Neuronal stem cell (in vitro differentiated cells): ENCODE measurements around the gene MMADHC.

Experiments used
- DNase-seq: peaks from one replicate; pipeline ENCODE4 v3.0.0-alpha.2; 2013; ENCODE audit warnings: low spot score
- H2AFZ ChIP-seq: one replicate; pipeline ENCODE4 v1.6.1; 2013; ENCODE audit warnings: mild to moderate bottlenecking, low read length, inconsistent platforms
- H2AK5ac ChIP-seq: 2 replicates; pipeline ENCODE4 v1.6.1; 2013; ENCODE audit warnings: low read depth, mild to moderate bottlenecking, inconsistent platforms, low read length, moderate library complexity, mixed read lengths
- H2BK120ac ChIP-seq: 2 replicates; pipeline ENCODE4 v1.6.1; 2013; ENCODE audit warnings: low read depth, mild to moderate bottlenecking, inconsistent platforms, low read length, moderate library complexity, mixed read lengths
- H2BK12ac ChIP-seq: one replicate; pipeline ENCODE4 v1.6.1; 2013; ENCODE audit warnings: low read length, inconsistent platforms
- H2BK15ac ChIP-seq: 2 replicates; pipeline ENCODE4 v1.6.1; 2013; ENCODE audit warnings: mild to moderate bottlenecking, low read length, inconsistent platforms, mixed read lengths
- H2BK5ac ChIP-seq: one replicate; pipeline ENCODE4 v1.6.1; 2013; ENCODE audit warnings: inconsistent platforms, mild to moderate bottlenecking, low read length, moderate library complexity
- H3K14ac ChIP-seq: one replicate; pipeline ENCODE4 v1.6.1; 2013; ENCODE audit warnings: low read length, inconsistent platforms
- H3K18ac ChIP-seq: 2 replicates; pipeline ENCODE4 v1.6.1; 2013; ENCODE audit warnings: low read length, inconsistent platforms
- H3K23ac ChIP-seq: 2 replicates; pipeline ENCODE4 v1.6.1; 2013; ENCODE audit warnings: low read depth, mild to moderate bottlenecking, mixed read lengths, low read length, inconsistent platforms; ENCODE audit not compliant: poor library complexity
- H3K27ac ChIP-seq: replicated peaks from 3 replicates; pipeline ENCODE4 v1.5.1; 2013; ENCODE audit warnings: low read length, inconsistent platforms
- H3K27me3 ChIP-seq, 3 experiments: 2 replicates each; pipeline ENCODE4 v1.6.1; 2013; ENCODE audit warnings: low read length in 3 of 3, mild to moderate bottlenecking in 2 of 3, inconsistent platforms in 1 of 3, low read depth in 1 of 3, mixed read lengths in 1 of 3, moderate library complexity in 1 of 3; ENCODE audit not compliant: control insufficient read depth in 3 of 3, insufficient read depth in 3 of 3
- H3K36me3 ChIP-seq, 2 donors: replicated peaks in 1 of 2; 2 replicates each; pipeline ENCODE4 v1.6.1; 2013; ENCODE audit warnings: low read length in 2 of 2; ENCODE audit not compliant: control insufficient read depth in 2 of 2, insufficient read depth in 2 of 2
- H3K4ac ChIP-seq: 2 replicates; pipeline ENCODE4 v1.6.1; 2013; ENCODE audit warnings: inconsistent platforms, mild to moderate bottlenecking, low read length, moderate library complexity
- H3K4me1 ChIP-seq, 2 donors: 1 replicate in 1 of 2; 2 replicates in 1 of 2; pipeline ENCODE4 v1.6.1; 2013; ENCODE audit warnings: low read length in 2 of 2, low read depth in 1 of 2; ENCODE audit not compliant: control insufficient read depth in 2 of 2, insufficient read depth in 1 of 2
- H3K4me2 ChIP-seq: one replicate; pipeline ENCODE4 v1.6.1; 2013; ENCODE audit warnings: mild to moderate bottlenecking, low read length, inconsistent platforms; ENCODE audit not compliant: insufficient read depth, poor library complexity, severe bottlenecking
- H3K4me3 ChIP-seq, 2 donors: 2 replicates each; pipeline ENCODE4 v1.5.1; 2013; ENCODE audit warnings: low read length in 2 of 2, mild to moderate bottlenecking in 2 of 2, inconsistent platforms in 1 of 2, moderate library complexity in 1 of 2
- H3K79me1 ChIP-seq: one replicate; pipeline ENCODE4 v1.6.1; 2013; ENCODE audit warnings: low read depth, mild to moderate bottlenecking, inconsistent platforms, low read length, moderate library complexity
- H3K9ac ChIP-seq: one replicate; pipeline ENCODE4 v1.6.1; 2013; ENCODE audit warnings: mild to moderate bottlenecking, low read depth, low read length, inconsistent platforms; ENCODE audit not compliant: poor library complexity
- H3K9me3 ChIP-seq, 2 donors: replicated peaks in 1 of 2; 2 replicates each; pipeline versions ENCODE3 to v1.6.1; 2013; ENCODE audit warnings: low read length in 2 of 2, mild to moderate bottlenecking in 2 of 2, inconsistent platforms in 1 of 2, low read depth in 1 of 2, mixed read lengths in 1 of 2, moderate library complexity in 1 of 2; ENCODE audit not compliant: control insufficient read depth in 2 of 2, insufficient read depth in 1 of 2
- H4K8ac ChIP-seq: one replicate; pipeline ENCODE4 v1.6.1; 2013; ENCODE audit warnings: low read depth, mild to moderate bottlenecking, inconsistent platforms, low read length, moderate library complexity
- H4K91ac ChIP-seq: one replicate; pipeline ENCODE4 v1.6.1; 2013; ENCODE audit warnings: low read length, low read depth, mild to moderate bottlenecking, inconsistent platforms; ENCODE audit not compliant: poor library complexity
- WGBS, 2 donors: extraction: QIAGEN DNeasy Blood & Tissue Kit; methylation state at CpG; one replicate each; pipeline ENCODE4 v1.1.7; 2013; ENCODE audit warnings: missing lambda C conversion rate in 2 of 2, mixed read lengths in 1 of 2; ENCODE audit not compliant: insufficient read length in 2 of 2, insufficient replicate concordance in 1 of 2; ENCODE audit errors: extremely low coverage in 2 of 2; 5-methylcytosine and 5-hydroxymethylcytosine counted together

MMADHC gene

GRCh38 chr2:149585166-149585885, 2.2 kb downstream of the MMADHC start:
- Histone ChIP-seq H3K9me3 (no peaks in the 10 kb centered on the region), H3K4me1 (peaks cover 3 to 6% of the 10 kb centered on the region in 2 donors), H3K4me3 (peak overlapping the region in 1 of 2 donors; percentile 88), H3K4me2 (no peak overlapping the region), H3K14ac (no peak overlapping the region), H2AK5ac (no peak overlapping the region), H3K79me1 (peaks cover 2% of the 10 kb centered on the region), H2BK12ac (no peak overlapping the region), H3K27ac (no peak overlapping the region), H4K8ac (no peak overlapping the region), H3K23ac (no peak overlapping the region), H3K18ac (no peak overlapping the region), H3K36me3 (peaks cover 2 to 55% of the 10 kb centered on the region in 2 donors), H3K4ac (no peak overlapping the region), H2BK120ac (no peak overlapping the region), H4K91ac (no peak overlapping the region), H2AFZ (no peak overlapping the region), H2BK5ac (no peak overlapping the region), H2BK15ac (no peak overlapping the region), H3K9ac (no peak overlapping the region), H3K27me3 (no peaks in the 10 kb centered on the region)
- WGBS, 2 donors = 100% methylated on average over 1 of the region's 2 CpGs; no CpG with 5 or more reads in 1 of the 2 donors
- no peak for DNase-seq

- no peak overlapping the region for H3K23ac ChIP-seq
- H2AFZ ChIP-seq = no peak overlapping the region
- no peak overlapping the region for H3K4me2 ChIP-seq
- no peak overlapping the region for H3K4ac ChIP-seq
- H3K14ac ChIP-seq = no peak overlapping the region
- no peak overlapping the region for H4K8ac ChIP-seq
- H2AK5ac ChIP-seq = no peak overlapping the region
- H3K9me3 ChIP-seq = no peaks in the 10 kb centered on the region
- H2BK15ac ChIP-seq = no peak overlapping the region
- no peak overlapping the region for H3K27ac ChIP-seq
- no peak overlapping the region for H2BK120ac ChIP-seq
- H3K18ac ChIP-seq = no peak overlapping the region
- H3K79me1 ChIP-seq = no peaks in the 10 kb centered on the region
- H3K27me3 ChIP-seq = no peaks in the 10 kb centered on the region
- H2BK12ac ChIP-seq = no peak overlapping the region
- peaks cover 0 to 2% of the 10 kb centered on the region in 2 donors for H3K4me1 ChIP-seq
- WGBS, 2 donors = no CpG with 5 or more reads among the region's 7 CpGs
- H2BK5ac ChIP-seq = no peak overlapping the region
- DNase-seq = no peak
- peaks cover 5 to 100% of the 10 kb centered on the region in 2 donors for H3K36me3 ChIP-seq
- peak overlapping the region; percentile 63 for H3K9ac ChIP-seq
- no peak overlapping the region for H4K91ac ChIP-seq
- no peak overlapping the region for H3K4me3 ChIP-seq
These were observed 7.3 kb downstream of the MMADHC start for GRCh38 chr2:149579972-149580882.

GRCh38 chr2:149577269-149577668, 10.3 kb downstream of the MMADHC start:
- Histone ChIP-seq H2BK15ac (no peak overlapping the region), H2AFZ (no peak overlapping the region), H3K9me3 (no peaks in the 10 kb centered on the region), H3K36me3 (peaks cover 7 to 100% of the 10 kb centered on the region in 2 donors), H3K27ac (no peak overlapping the region), H2BK120ac (no peak overlapping the region), H3K9ac (no peak overlapping the region), H3K18ac (no peak overlapping the region), H3K4me2 (no peak overlapping the region), H3K27me3 (no peaks in the 10 kb centered on the region), H3K4me3 (no peak overlapping the region), H3K4ac (no peak overlapping the region), H4K8ac (no peak overlapping the region), H4K91ac (no peak overlapping the region), H3K4me1 (no peaks in the 10 kb centered on the region), H3K79me1 (no peaks in the 10 kb centered on the region), H2BK12ac (no peak overlapping the region), H3K23ac (no peak overlapping the region), H3K14ac (no peak overlapping the region), H2BK5ac (no peak overlapping the region), H2AK5ac (no peak overlapping the region)
- no peak for DNase-seq
- WGBS, 2 donors = no CpG with 5 or more reads among the region's 2 CpGs

DNA sequence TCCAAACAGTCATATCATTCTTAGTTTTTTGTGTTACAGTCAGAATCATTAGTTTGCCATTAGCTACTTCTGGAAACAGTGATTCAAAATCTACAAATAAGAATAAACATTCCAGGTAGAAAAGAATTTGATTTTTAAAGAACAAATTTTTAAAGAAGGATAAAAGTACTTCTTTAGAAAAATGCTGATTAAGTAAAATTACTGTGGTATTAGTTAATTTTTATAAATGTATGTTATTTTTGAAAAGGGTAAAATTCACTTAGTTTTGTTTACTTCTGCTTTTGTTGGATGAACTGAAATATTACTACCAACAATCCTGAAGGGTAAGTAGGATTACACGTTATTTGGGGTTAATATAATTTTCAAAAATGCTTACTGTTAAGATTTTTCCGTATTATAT, 11.8 kb downstream of the MMADHC start:
- H2AK5ac ChIP-seq = no peak overlapping the region
- no peak overlapping the region for H3K18ac ChIP-seq
- no peak overlapping the region for H3K27ac ChIP-seq
- H3K4me2 ChIP-seq = no peak overlapping the region
- H3K4ac ChIP-seq = no peak overlapping the region
- H3K9ac ChIP-seq = no peak overlapping the region
- H3K14ac ChIP-seq = no peak overlapping the region
- H3K4me1 ChIP-seq = no peaks in the 10 kb centered on the region
- no peaks in the 10 kb centered on the region for H3K79me1 ChIP-seq
- H2BK5ac ChIP-seq = no peak overlapping the region
- DNase-seq = no peak
- no peaks in the 10 kb centered on the region for H3K9me3 ChIP-seq
- no peaks in the 10 kb centered on the region for H3K27me3 ChIP-seq
- H4K8ac ChIP-seq = no peak overlapping the region
- H2BK15ac ChIP-seq = no peak overlapping the region
- no peak overlapping the region for H2AFZ ChIP-seq
- no peak overlapping the region for H3K4me3 ChIP-seq
- no peak overlapping the region for H3K23ac ChIP-seq
- no peak overlapping the region for H2BK12ac ChIP-seq
- no peak overlapping the region for H4K91ac ChIP-seq
- H3K36me3 ChIP-seq = peaks cover 7 to 99% of the 10 kb centered on the region in 2 donors
- WGBS, 2 donors = no CpG with 5 or more reads among the region's 2 CpGs
- H2BK120ac ChIP-seq = no peak overlapping the region
